H1 (cell line): ENCODE results near the gene SLC44A1. TPM values are rescaled to one million over a fixed set of nuclear protein-coding genes. Genes with fewer than 3 reads are reported as not detected.

Source experiments
- CTCF ChIA-PET: fragments of 300-600 bp; sonication (Branson Sonifier 250); formaldehyde crosslinking; loops from one replicate; lab custom pipeline; 2021; ENCODE audit not compliant: partially characterized antibody; lab: Charles Lee
- POLR2A ChIA-PET: fragments of 300-600 bp; sonication (Branson Sonifier 250); formaldehyde crosslinking; loops from one replicate; lab custom pipeline; 2021; ENCODE audit warnings: inconsistent platforms; ENCODE audit not compliant: partially characterized antibody; lab: Charles Lee
- DNase-seq, 2 experiments: peaks; one replicate each; pipeline versions ENCODE4 v3.0.0 to v3.0.0-alpha.2; 2010 to 2022; ENCODE audit warnings: low spot score in 2 of 2, low read depth in 1 of 2, mixed read lengths in 1 of 2
- FAIRE-seq: peaks from 2 replicates; lab custom pipeline; 2011; peaks lifted over from hg19 to GRCh38; lab: Jason Lieb, UNC
- H2AFZ ChIP-seq: 2 replicates; pipeline ENCODE4 v1.8.1; 2012; ENCODE audit warnings: low read length, inconsistent platforms
- H2AK5ac ChIP-seq: 2 replicates; pipeline ENCODE4 v1.6.1; 2013; ENCODE audit warnings: low read depth, low read length
- H2BK120ac ChIP-seq: replicated peaks from 2 replicates; pipeline ENCODE3; 2013; ENCODE audit warnings: low read depth, low read length, inconsistent platforms
- H2BK12ac ChIP-seq: 2 replicates; pipeline ENCODE4 v1.6.1; 2013; ENCODE audit warnings: low read depth, low read length
- H2BK15ac ChIP-seq: 2 replicates; pipeline ENCODE4 v1.6.1; 2013; ENCODE audit warnings: low read length
- H2BK20ac ChIP-seq: 2 replicates; pipeline ENCODE4 v1.6.1; 2013; ENCODE audit warnings: low read length
- H2BK5ac ChIP-seq: 2 replicates; pipeline ENCODE4 v1.6.1; 2013; ENCODE audit warnings: low read depth, low read length
- H3K14ac ChIP-seq: 2 replicates; pipeline ENCODE4 v1.6.1; 2013; ENCODE audit warnings: inconsistent platforms; ENCODE audit not compliant: insufficient read length
- H3K18ac ChIP-seq: 2 replicates; pipeline ENCODE4 v1.6.1; 2013; ENCODE audit warnings: low read length; ENCODE audit errors: extremely low read depth
- H3K23ac ChIP-seq: 2 replicates; pipeline ENCODE4 v1.6.1; 2013; ENCODE audit warnings: inconsistent platforms; ENCODE audit not compliant: insufficient read length
- H3K23me2 ChIP-seq: 2 replicates; pipeline ENCODE4 v1.6.1; 2013; ENCODE audit warnings: low read depth, low read length
- H3K27ac ChIP-seq: 2 replicates; pipeline ENCODE4 v1.6.1; 2011; ENCODE audit warnings: low read depth, low read length, inconsistent platforms
- H3K27me3 ChIP-seq, 4 experiments: replicated peaks in 1 of 4; 1 replicate in 1 of 4; 2 replicates in 3 of 4; pipeline versions ENCODE4 v1.6.1 to v1.8.1; 2011 to 2013; ENCODE audit warnings: low read length in 3 of 4, mild to moderate bottlenecking in 3 of 4, inconsistent platforms in 2 of 4, mixed read lengths in 2 of 4, moderate library complexity in 1 of 4; ENCODE audit not compliant: control insufficient read depth in 3 of 4, insufficient read depth in 3 of 4; ENCODE audit errors: extremely low read depth in 1 of 4
- H3K36me3 ChIP-seq, 4 experiments: 2 replicates each; pipeline versions ENCODE4 v1.6.1 to v1.8.1; 2011 to 2013; ENCODE audit warnings: mild to moderate bottlenecking in 4 of 4, low read length in 3 of 4, moderate library complexity in 2 of 4, control low read depth in 1 of 4, inconsistent platforms in 1 of 4; ENCODE audit not compliant: insufficient read depth in 4 of 4, control insufficient read depth in 2 of 4
- H3K4ac ChIP-seq: replicated peaks from 2 replicates; pipeline ENCODE3; 2013; ENCODE audit warnings: low read length, low read depth, mixed read lengths, inconsistent platforms; ENCODE audit not compliant: insufficient read length
- H3K4me1 ChIP-seq, 4 experiments: replicated peaks in 1 of 4; 1 replicate in 1 of 4; 2 replicates in 3 of 4; pipeline versions ENCODE4 v1.6.1 to v1.8.1; 2011 to 2013; ENCODE audit warnings: low read length in 3 of 4, inconsistent platforms in 2 of 4, mixed read lengths in 1 of 4; ENCODE audit not compliant: insufficient read depth in 4 of 4, control insufficient read depth in 3 of 4
- H3K4me2 ChIP-seq, 2 experiments: 2 replicates each; pipeline versions ENCODE4 v1.6.1 to v1.8.1; 2011 to 2013; ENCODE audit warnings: low read depth in 2 of 2, low read length in 2 of 2, control low read depth in 1 of 2, inconsistent platforms in 1 of 2, mild to moderate bottlenecking in 1 of 2; ENCODE audit not compliant: insufficient read depth in 1 of 2
- H3K4me3 ChIP-seq, 4 experiments: fragments of 200-600, 300-600 bp in 1 of 4; sonication (generic), shearing (Covaris generic), sonication (Bioruptor Twin) in 1 of 4; 2 replicates each; pipeline versions ENCODE4 v1.5.1 to v1.8.1; 2011 to 2016; ENCODE audit warnings: low read length in 4 of 4, low read depth in 3 of 4, control low read depth in 2 of 4, inconsistent platforms in 2 of 4, mild to moderate bottlenecking in 2 of 4, mixed read lengths in 1 of 4, moderate library complexity in 1 of 4; ENCODE audit not compliant: insufficient read depth in 2 of 4; ENCODE audit errors: extremely low read depth in 1 of 4
- H3K56ac ChIP-seq: replicated peaks from 2 replicates; pipeline ENCODE3; 2013; ENCODE audit warnings: low read depth, mild to moderate bottlenecking, mixed read lengths, low read length, inconsistent platforms; ENCODE audit not compliant: insufficient read length
- H3K79me1 ChIP-seq: 2 replicates; pipeline ENCODE4 v1.6.1; 2013; ENCODE audit warnings: low read depth, low read length, control low read depth
- H3K79me2 ChIP-seq, 2 experiments: 2 replicates each; pipeline versions ENCODE4 v1.6.1 to v1.8.1; 2012 to 2013; ENCODE audit warnings: low read length in 2 of 2, mild to moderate bottlenecking in 2 of 2, inconsistent platforms in 1 of 2; ENCODE audit not compliant: insufficient read depth in 2 of 2, control insufficient read depth in 1 of 2
- H3K9ac ChIP-seq, 4 experiments: replicated peaks in 1 of 4; 1 replicate in 1 of 4; 2 replicates in 3 of 4; pipeline versions ENCODE4 v1.6.1 to v1.8.1; 2011 to 2013; ENCODE audit warnings: low read depth in 3 of 4, low read length in 3 of 4, control low read depth in 2 of 4, mild to moderate bottlenecking in 2 of 4, moderate library complexity in 2 of 4, inconsistent platforms in 1 of 4; ENCODE audit errors: extremely low read depth in 1 of 4
- H3K9me3 ChIP-seq, 2 experiments: 2 replicates each; pipeline versions ENCODE4 v1.6.1 to v1.8.1; 2012 to 2013; ENCODE audit warnings: mild to moderate bottlenecking in 2 of 2, moderate library complexity in 2 of 2, control low read depth in 1 of 2, inconsistent platforms in 1 of 2, low read depth in 1 of 2, low read length in 1 of 2, mixed read lengths in 1 of 2; ENCODE audit not compliant: insufficient read depth in 2 of 2
- H4K20me1 ChIP-seq, 2 experiments: replicated peaks in 1 of 2; 2 replicates each; pipeline versions ENCODE3 to v1.8.1; 2011 to 2013; ENCODE audit warnings: inconsistent platforms in 2 of 2, low read length in 2 of 2, mild to moderate bottlenecking in 1 of 2; ENCODE audit not compliant: insufficient read depth in 2 of 2, control insufficient read depth in 1 of 2
- H4K5ac ChIP-seq: 2 replicates; pipeline ENCODE4 v1.6.1; 2013; ENCODE audit warnings: low read length, low read depth, mixed read lengths, inconsistent platforms; ENCODE audit not compliant: insufficient read length
- H4K8ac ChIP-seq: 2 replicates; pipeline ENCODE4 v1.8.0; 2013; ENCODE audit warnings: mild to moderate bottlenecking, moderate library complexity, low read length, inconsistent platforms; ENCODE audit not compliant: insufficient read depth; ENCODE audit errors: extremely low read depth
- H4K91ac ChIP-seq: replicated peaks from 2 replicates; pipeline ENCODE3; 2013; ENCODE audit warnings: low read length, mixed read lengths, inconsistent platforms; ENCODE audit not compliant: insufficient read length
- CHD2 ChIP-seq: IDR thresholded peaks from 2 replicates; pipeline ENCODE4 v1.6.1; 2012; ENCODE audit warnings: low read length, improper control_type of control experiment
- PHF8 ChIP-seq: fragments of 200-600 bp; sonication (generic); conservative IDR thresholded peaks from 2 replicates; pipeline ENCODE4 v1.7.1; 2012; ENCODE audit warnings: low read depth, mild to moderate bottlenecking, inconsistent platforms, low read length, moderate library complexity
- SAP30 ChIP-seq: fragments of 300-600 bp; sonication (generic); IDR thresholded peaks from 2 replicates; pipeline ENCODE4 v1.7.1; 2012; ENCODE audit warnings: low read length, moderate library complexity, mild to moderate bottlenecking, inconsistent platforms; ENCODE audit not compliant: insufficient read depth, insufficient replicate concordance
- SP2 ChIP-seq: IDR thresholded peaks from 2 replicates; pipeline ENCODE4 v1.6.1; 2012; ENCODE audit warnings: mild to moderate bottlenecking, low read length, inconsistent platforms
- SP4 ChIP-seq: IDR thresholded peaks from 2 replicates; pipeline ENCODE4 v1.6.1; 2012; ENCODE audit warnings: low read length, inconsistent platforms
- YY1 ChIP-seq: IDR thresholded peaks from 2 replicates; pipeline ENCODE4 v1.6.1; 2011; ENCODE audit warnings: low read depth, mild to moderate bottlenecking, low read length
- WGBS, 2 experiments: shearing (Covaris generic) in 1 of 2; methylation state at CpG; one replicate each; pipeline versions ENCODE4 v1.1.6 to v1.1.7; 2013 to 2015; ENCODE audit warnings: low lambda C conversion rate in 2 of 2, mixed read lengths in 2 of 2, inconsistent platforms in 1 of 2, low coverage in 1 of 2, missing lambda C conversion rate in 1 of 2; ENCODE audit not compliant: insufficient replicate concordance in 2 of 2, insufficient coverage in 1 of 2, insufficient read length in 1 of 2; ENCODE audit errors: extremely low coverage in 1 of 2, missing lambda C conversion rate in 1 of 2; 5-methylcytosine and 5-hydroxymethylcytosine counted together
- polyA plus RNA-seq, 7 experiments: library from polyadenylated mRNA; depleted of rRNA in 3 of 7; stranded (reverse) in 5 of 7; unstranded in 2 of 7; fragments of >200 nt in 5 of 7; fragments of 200-250 nt in 2 of 7; gene quantifications; 1 replicate in 5 of 7; 2 replicates in 1 of 7; 4 replicates in 1 of 7; pipeline versions ENCODE4 v1.2.1 to v1.2.3, GENCODE V29; 2011 to 2013; ENCODE audit warnings: missing spikeins in 2 of 7, mixed read lengths in 2 of 7
- total RNA-seq: library from RNA; stranded (reverse); fragmentation: NEBNext Ultra II Directional; extraction: Animal tissue kit (Norgen Biotek cat#: 25700); gene quantifications from 2 replicates; pipeline ENCODE4 v1.2.1, GENCODE V29; 2021

The SLC44A1 gene
- total and polyA plus RNA-seq, 2 of the 8 experiments (the other 6 are each of a cell fraction or from before 2014, with no cell fraction given): 30.5 to 71.2 TPM

DNA sequence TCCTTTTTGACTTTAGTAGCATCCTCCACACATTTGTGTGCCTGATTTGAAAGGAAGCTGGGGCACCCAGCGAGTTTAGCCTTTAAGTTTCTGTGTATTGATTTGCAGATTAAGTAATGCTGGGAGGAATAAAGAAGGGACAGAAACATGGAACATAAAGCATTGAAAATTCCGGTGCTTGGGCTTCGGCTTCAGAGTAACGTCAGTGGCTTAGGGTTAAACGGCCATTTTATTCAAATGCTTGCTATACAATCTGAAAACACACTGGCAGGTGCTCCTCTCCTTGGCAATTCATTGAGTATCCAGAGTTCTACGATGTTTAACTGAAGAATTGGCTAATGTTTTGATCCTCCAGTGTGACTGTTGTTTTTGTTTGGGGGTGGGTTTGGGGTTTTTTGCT lies 145.3 kb downstream of the SLC44A1 start:
- Histone ChIP-seq H3K23me2 (no peaks in the 10 kb centered on the region), H3K4me2 (peak overlapping the region; percentile 26 to 44; a peak in 3 of 4 replicates), H3K4me3 (peak overlapping the region in 1 of 4 experiments; percentile 31; a peak in 3 of 8 replicates), H2BK5ac (no peak overlapping the region), H3K4me1 (peaks cover 2 to 21% (median 10%) of the 10 kb centered on the region in 4 experiments; a peak in 6 of 7 replicates), H4K91ac (no peak overlapping the region), H2BK120ac (no peak overlapping the region), H4K5ac (no peak overlapping the region), H3K18ac (no peak overlapping the region), H3K79me2 (no peaks in the 10 kb centered on the region), H3K23ac (no peak overlapping the region), H3K27ac (no peak overlapping the region), H2AK5ac (no peak overlapping the region), H4K20me1 (no peaks in the 10 kb centered on the region), H3K27me3 (no peaks in the 10 kb centered on the region), H3K4ac (no peak overlapping the region), H2AFZ (no peak overlapping the region), H3K14ac (no peak overlapping the region), H4K8ac (no peak overlapping the region), H3K9me3 (no peaks in the 10 kb centered on the region), H3K36me3 (peaks cover 0 to 6% (median 1%) of the 10 kb centered on the region in 4 experiments; a peak in 3 of 8 replicates), H2BK20ac (no peak overlapping the region), H2BK15ac (no peak overlapping the region), H3K79me1 (no peaks in the 10 kb centered on the region), H3K9ac (no peak overlapping the region), H2BK12ac (no peak overlapping the region), H3K56ac (no peak overlapping the region)
- WGBS, 2 experiments: 5% methylated on average over 6 of the region's 6 CpGs; no CpG with 5 or more reads in 1 of the 2 experiments
- DNase-seq (no peak), FAIRE-seq (peak; percentile 78)
- ChIA-PET POLR2A (interaction anchor here (1.1 to 1.3 kb wide), 2 partner anchors 146 to 462 kb away, joined by 3 to 4 read pairs; partner anchors contain the start of gene SLC44A1), CTCF (interaction anchor here (1.0 to 2.4 kb wide), 4 partner anchors 12 to 136 kb away, joined by 3 to 9 read pairs (median 4); no protein-coding TSS in a partner anchor)
- TF ChIP-seq YY1 (peak; percentile 75; the same call in 1 of the 2 replicates), SP4 (no peak), PHF8 (no peak), SP2 (no peak), CHD2 (no peak), SAP30 (no peak)
